Measurements from ENCODE around the gene RRM1.

Gene RRM1

DNA sequence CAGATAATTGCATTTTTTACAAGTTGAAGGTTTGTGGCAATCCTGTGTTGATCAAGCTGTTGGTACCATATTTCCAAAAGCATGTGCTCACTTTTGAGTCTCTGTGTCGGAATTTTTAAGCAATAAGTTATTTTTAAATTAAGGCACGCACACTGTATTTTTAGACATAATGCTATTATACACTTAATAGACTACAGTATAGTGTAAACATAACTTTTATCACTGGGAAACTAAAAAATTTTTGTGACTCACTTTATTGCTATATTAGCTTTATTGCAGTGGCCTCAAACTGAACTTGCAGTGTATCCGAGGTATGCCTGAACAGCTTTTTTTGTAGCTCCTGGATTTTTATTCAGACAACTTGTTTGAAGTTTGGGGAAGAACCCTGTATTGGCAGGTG, 31.3 kb upstream of the RRM1 start:
- Histone ChIP-seq H3K4me3 (ENCODE audit: extremely low read depth, insufficient read depth, low read length, poor library complexity, severe bottlenecking) (no peak overlapping the region), H3K27ac (ENCODE audit: low read depth, low read length, severe bottlenecking) (no peak overlapping the region), H3K4me1 (ENCODE audit: control insufficient read depth, insufficient read depth, low read length, poor library complexity, severe bottlenecking) (no peaks in the 10 kb centered on the region), H3K9me3 (ENCODE audit: control insufficient read depth, low read length) (no peaks in the 10 kb centered on the region), H3K36me3 (ENCODE audit: control insufficient read depth, insufficient read depth, low read length) (peaks cover 29% of the 10 kb centered on the region)
- WGBS, 2 experiments (ENCODE audit: insufficient coverage in 2 of 2), result 86 to 100% methylated on average over 1 of the region's 3 CpGs

DNA sequence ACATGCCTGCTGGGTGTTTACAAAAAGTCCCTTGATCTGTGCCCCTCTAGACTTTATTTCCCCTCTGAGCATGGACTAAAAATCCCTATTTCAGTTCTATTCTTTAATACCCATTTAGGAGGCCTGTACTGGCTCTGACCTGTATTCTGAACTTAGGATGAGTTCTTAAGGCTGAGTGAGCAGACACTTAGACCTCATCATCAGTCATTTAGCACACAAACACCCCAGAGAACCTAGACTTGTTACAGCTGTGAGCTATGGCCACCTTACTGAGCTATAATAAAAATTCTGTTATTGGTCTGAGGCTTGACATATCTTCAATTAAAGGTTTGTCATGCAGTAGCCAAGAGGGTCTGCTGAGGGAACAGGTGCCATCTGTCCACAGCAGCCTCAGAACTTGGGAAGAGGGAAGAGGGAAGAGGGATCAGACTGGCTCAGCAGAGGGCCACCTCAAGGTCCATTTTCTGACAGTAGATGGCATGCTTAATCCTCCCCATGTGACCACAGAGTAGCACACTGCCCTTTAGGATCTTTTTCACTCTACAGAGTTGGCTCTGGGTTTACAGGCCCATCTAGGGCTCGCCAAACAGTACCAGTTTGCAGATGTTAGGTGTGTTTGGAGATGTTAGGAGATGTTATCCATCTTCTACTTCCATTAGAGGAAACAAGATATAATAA, 30.2 kb upstream of the RRM1 start:
- WGBS, 2 experiments (ENCODE audit: insufficient coverage in 2 of 2), result no CpG with 5 or more reads among the region's 1 CpG
- H3K4me1 ChIP-seq (ENCODE audit: control insufficient read depth, insufficient read depth, low read length, poor library complexity, severe bottlenecking), result no peaks in the 10 kb centered on the region
- H3K36me3 ChIP-seq (ENCODE audit: control insufficient read depth, insufficient read depth, low read length), result peaks cover 24% of the 10 kb centered on the region
- H3K9me3 ChIP-seq (ENCODE audit: control insufficient read depth, low read length), result no peaks in the 10 kb centered on the region
- no peak overlapping the region for H3K27ac ChIP-seq (ENCODE audit: low read depth, low read length, severe bottlenecking)
- H3K4me3 ChIP-seq (ENCODE audit: extremely low read depth, insufficient read depth, low read length, poor library complexity, severe bottlenecking), result no peak overlapping the region

DNA sequence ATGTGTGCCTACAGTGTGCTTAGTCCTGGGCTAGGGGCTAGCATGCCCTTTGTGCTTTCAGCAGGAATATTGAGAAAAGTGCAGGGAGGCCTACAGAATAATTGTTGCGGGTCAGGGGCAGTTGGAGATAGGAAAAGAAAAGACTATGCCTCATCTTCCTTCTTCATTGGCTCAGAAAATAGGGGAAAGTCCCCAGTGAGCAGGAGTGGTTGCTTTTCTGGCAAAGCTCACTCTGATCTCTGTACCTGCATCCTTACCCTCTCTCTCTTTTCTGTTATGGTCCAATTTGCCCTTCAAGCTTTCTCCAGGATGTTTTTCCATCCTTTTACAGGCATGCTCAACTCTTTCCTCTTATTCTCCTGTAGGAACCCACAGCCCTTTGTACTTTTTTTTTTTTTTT, 29.5 kb upstream of the RRM1 start:
- Histone ChIP-seq H3K4me3 (ENCODE audit: extremely low read depth, insufficient read depth, low read length, poor library complexity, severe bottlenecking) (no peak overlapping the region), H3K9me3 (ENCODE audit: control insufficient read depth, low read length) (no peaks in the 10 kb centered on the region), H3K27ac (ENCODE audit: low read depth, low read length, severe bottlenecking) (no peak overlapping the region), H3K4me1 (ENCODE audit: control insufficient read depth, insufficient read depth, low read length, poor library complexity, severe bottlenecking) (no peaks in the 10 kb centered on the region), H3K36me3 (ENCODE audit: control insufficient read depth, insufficient read depth, low read length) (peaks cover 18% of the 10 kb centered on the region)
- 100% methylated on average over 1 of the region's 1 CpG; no CpG with 5 or more reads in 1 of the 2 experiments for WGBS, 2 experiments (ENCODE audit: insufficient coverage in 2 of 2)

- Histone ChIP-seq H3K27ac (ENCODE audit: low read depth, low read length, severe bottlenecking) (no peak overlapping the region), H3K4me3 (ENCODE audit: extremely low read depth, insufficient read depth, low read length, poor library complexity, severe bottlenecking) (no peak overlapping the region), H3K9me3 (ENCODE audit: control insufficient read depth, low read length) (no peaks in the 10 kb centered on the region), H3K4me1 (ENCODE audit: control insufficient read depth, insufficient read depth, low read length, poor library complexity, severe bottlenecking) (no peaks in the 10 kb centered on the region), H3K36me3 (ENCODE audit: control insufficient read depth, insufficient read depth, low read length) (peaks cover 11% of the 10 kb centered on the region)
- WGBS, 2 experiments (ENCODE audit: insufficient coverage in 2 of 2), result no CpG with 5 or more reads among the region's 2 CpGs
These were observed 28.8 kb upstream of the RRM1 start for GRCh38 chr11:4065601-4066377.

GRCh38 chr11:4066910-4067309, 27.7 kb upstream of the RRM1 start:
- Histone ChIP-seq H3K27ac (ENCODE audit: low read depth, low read length, severe bottlenecking) (no peak overlapping the region), H3K36me3 (ENCODE audit: control insufficient read depth, insufficient read depth, low read length) (no peaks in the 10 kb centered on the region), H3K9me3 (ENCODE audit: control insufficient read depth, low read length) (no peaks in the 10 kb centered on the region), H3K4me3 (ENCODE audit: extremely low read depth, insufficient read depth, low read length, poor library complexity, severe bottlenecking) (no peak overlapping the region), H3K4me1 (ENCODE audit: control insufficient read depth, insufficient read depth, low read length, poor library complexity, severe bottlenecking) (no peaks in the 10 kb centered on the region)
- 86 to 100% methylated on average over 2 of the region's 5 CpGs for WGBS, 2 experiments (ENCODE audit: insufficient coverage in 2 of 2)

DNA sequence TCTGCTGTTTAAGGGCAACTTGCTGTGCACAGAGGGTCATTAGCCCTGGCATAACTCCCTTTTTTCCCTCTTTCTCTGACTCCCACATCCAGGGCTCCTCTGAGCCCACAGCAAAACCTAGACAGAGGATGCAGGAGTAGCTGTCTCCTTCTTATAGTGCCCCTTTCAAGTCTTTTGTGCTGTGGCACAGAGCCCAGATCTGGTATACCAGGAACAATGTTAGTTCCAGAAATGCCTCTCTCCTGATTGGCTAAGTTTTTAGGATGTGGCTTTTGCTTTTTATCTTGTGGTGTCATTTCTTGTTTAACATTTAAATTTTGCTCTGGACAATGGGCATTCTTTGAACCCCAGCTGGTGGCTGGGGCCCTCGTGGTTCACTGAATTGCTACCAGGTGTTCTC, 25.6 kb upstream of the RRM1 start:
- Histone ChIP-seq H3K27ac (ENCODE audit: low read depth, low read length, severe bottlenecking) (no peak overlapping the region), H3K9me3 (ENCODE audit: control insufficient read depth, low read length) (no peaks in the 10 kb centered on the region), H3K4me3 (ENCODE audit: extremely low read depth, insufficient read depth, low read length, poor library complexity, severe bottlenecking) (no peak overlapping the region), H3K4me1 (ENCODE audit: control insufficient read depth, insufficient read depth, low read length, poor library complexity, severe bottlenecking) (peaks cover 4% of the 10 kb centered on the region), H3K36me3 (ENCODE audit: control insufficient read depth, insufficient read depth, low read length) (no peaks in the 10 kb centered on the region)
- 67 to 100% methylated on average over 1 of the region's 1 CpG for WGBS, 2 experiments (ENCODE audit: insufficient coverage in 2 of 2)

DNA sequence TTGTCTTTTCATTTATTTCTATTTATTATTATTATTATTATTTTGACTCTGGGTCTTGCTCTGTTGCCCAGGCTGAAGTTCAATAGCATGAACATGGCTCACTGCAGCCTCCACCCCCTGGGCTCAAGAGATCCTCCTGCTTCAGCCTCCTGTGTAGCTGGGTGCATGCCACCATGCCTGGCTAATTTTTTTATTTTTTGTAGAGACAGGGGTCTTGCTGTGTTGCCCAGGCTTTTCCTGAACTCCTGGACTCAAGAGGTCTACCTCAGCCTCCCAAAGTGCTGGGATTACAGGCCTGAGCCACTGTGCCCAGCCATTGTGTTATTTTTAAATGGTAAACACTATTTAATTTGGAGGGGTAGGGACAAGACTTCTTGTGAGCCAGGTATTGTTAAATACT, 23.3 kb upstream of the RRM1 start:
- Histone ChIP-seq H3K4me3 (ENCODE audit: extremely low read depth, insufficient read depth, low read length, poor library complexity, severe bottlenecking) (no peak overlapping the region), H3K4me1 (ENCODE audit: control insufficient read depth, insufficient read depth, low read length, poor library complexity, severe bottlenecking) (peaks cover 4% of the 10 kb centered on the region), H3K27ac (ENCODE audit: low read depth, low read length, severe bottlenecking) (no peak overlapping the region), H3K9me3 (ENCODE audit: control insufficient read depth, low read length) (no peaks in the 10 kb centered on the region), H3K36me3 (ENCODE audit: control insufficient read depth, insufficient read depth, low read length) (peaks cover 2% of the 10 kb centered on the region)

DNA sequence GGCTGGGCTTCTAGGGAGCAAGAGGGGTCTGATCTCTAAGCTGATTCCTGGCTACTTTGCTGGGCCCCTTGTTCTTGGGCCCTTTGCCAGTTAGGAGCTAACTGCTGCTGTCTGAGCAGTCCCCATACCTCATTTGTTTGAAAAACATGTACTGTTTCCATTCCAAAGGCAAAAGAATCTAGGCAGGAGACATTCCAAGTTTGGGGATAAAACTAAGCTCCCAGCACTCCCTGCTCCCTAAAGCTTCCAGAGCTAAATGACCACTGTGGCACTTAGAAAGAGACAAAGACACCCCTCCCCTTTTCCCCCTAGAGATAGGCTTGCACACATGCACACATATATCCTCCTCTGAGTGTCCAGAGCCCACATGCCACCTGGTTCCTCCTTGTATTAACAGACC, 22.7 kb upstream of the RRM1 start:
- Histone ChIP-seq H3K9me3 (ENCODE audit: control insufficient read depth, low read length) (no peaks in the 10 kb centered on the region), H3K36me3 (ENCODE audit: control insufficient read depth, insufficient read depth, low read length) (peaks cover 2% of the 10 kb centered on the region), H3K4me1 (ENCODE audit: control insufficient read depth, insufficient read depth, low read length, poor library complexity, severe bottlenecking) (peaks cover 4% of the 10 kb centered on the region), H3K27ac (ENCODE audit: low read depth, low read length, severe bottlenecking) (no peak overlapping the region), H3K4me3 (ENCODE audit: extremely low read depth, insufficient read depth, low read length, poor library complexity, severe bottlenecking) (no peak overlapping the region)

GRCh38 chr11:4072668-4073285, 21.8 kb upstream of the RRM1 start:
- H3K4me3 ChIP-seq (ENCODE audit: extremely low read depth, insufficient read depth, low read length, poor library complexity, severe bottlenecking), result no peak overlapping the region
- no peak overlapping the region for H3K27ac ChIP-seq (ENCODE audit: low read depth, low read length, severe bottlenecking)
- H3K4me1 ChIP-seq (ENCODE audit: control insufficient read depth, insufficient read depth, low read length, poor library complexity, severe bottlenecking), result peaks cover 4% of the 10 kb centered on the region
- peaks cover 2% of the 10 kb centered on the region for H3K36me3 ChIP-seq (ENCODE audit: control insufficient read depth, insufficient read depth, low read length)
- WGBS, 2 experiments (ENCODE audit: insufficient coverage in 2 of 2), result 0 to 5% methylated on average over 3 of the region's 4 CpGs
- no peaks in the 10 kb centered on the region for H3K9me3 ChIP-seq (ENCODE audit: control insufficient read depth, low read length)

- H3K4me3 ChIP-seq (ENCODE audit: extremely low read depth, insufficient read depth, low read length, poor library complexity, severe bottlenecking), result no peak overlapping the region
- peaks cover 4% of the 10 kb centered on the region for H3K4me1 ChIP-seq (ENCODE audit: control insufficient read depth, insufficient read depth, low read length, poor library complexity, severe bottlenecking)
- H3K9me3 ChIP-seq (ENCODE audit: control insufficient read depth, low read length), result no peaks in the 10 kb centered on the region
- peaks cover 2% of the 10 kb centered on the region for H3K36me3 ChIP-seq (ENCODE audit: control insufficient read depth, insufficient read depth, low read length)
- WGBS, 2 experiments (ENCODE audit: insufficient coverage in 2 of 2), result 99 to 100% methylated on average over 3 to 7 of the region's 7 CpGs
- no peak overlapping the region for H3K27ac ChIP-seq (ENCODE audit: low read depth, low read length, severe bottlenecking)
These were observed 20.3 kb upstream of the RRM1 start for GRCh38 chr11:4074266-4074665.

DNA sequence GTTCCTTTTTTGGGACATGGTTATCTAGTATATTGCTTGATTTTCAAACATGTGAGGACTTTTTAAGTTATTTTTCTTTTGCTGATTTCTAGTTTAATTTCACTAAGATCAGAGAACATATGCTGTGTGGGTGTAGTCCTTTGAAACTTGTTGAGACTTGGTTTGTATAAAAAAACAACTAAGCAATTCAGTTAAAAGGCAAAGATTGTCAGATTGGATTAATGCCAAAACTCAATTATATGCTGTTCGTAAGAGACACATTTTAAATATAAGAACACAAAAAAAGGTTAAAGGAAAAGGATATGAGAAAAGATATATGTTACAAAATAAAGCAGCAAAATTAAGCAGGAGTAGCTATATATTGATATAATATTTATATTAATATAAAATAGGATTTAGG, 17.8 kb upstream of the RRM1 start:
- H3K4me3 ChIP-seq (ENCODE audit: extremely low read depth, insufficient read depth, low read length, poor library complexity, severe bottlenecking), result no peak overlapping the region
- no CpG with 5 or more reads among the region's 1 CpG for WGBS, 2 experiments (ENCODE audit: insufficient coverage in 2 of 2)
- peaks cover 2% of the 10 kb centered on the region for H3K36me3 ChIP-seq (ENCODE audit: control insufficient read depth, insufficient read depth, low read length)
- H3K4me1 ChIP-seq (ENCODE audit: control insufficient read depth, insufficient read depth, low read length, poor library complexity, severe bottlenecking), result peaks cover 4% of the 10 kb centered on the region
- H3K27ac ChIP-seq (ENCODE audit: low read depth, low read length, severe bottlenecking), result no peak overlapping the region
- no peaks in the 10 kb centered on the region for H3K9me3 ChIP-seq (ENCODE audit: control insufficient read depth, low read length)
